ENCODE data around the gene TFAP2A.

The TFAP2A gene

DNA sequence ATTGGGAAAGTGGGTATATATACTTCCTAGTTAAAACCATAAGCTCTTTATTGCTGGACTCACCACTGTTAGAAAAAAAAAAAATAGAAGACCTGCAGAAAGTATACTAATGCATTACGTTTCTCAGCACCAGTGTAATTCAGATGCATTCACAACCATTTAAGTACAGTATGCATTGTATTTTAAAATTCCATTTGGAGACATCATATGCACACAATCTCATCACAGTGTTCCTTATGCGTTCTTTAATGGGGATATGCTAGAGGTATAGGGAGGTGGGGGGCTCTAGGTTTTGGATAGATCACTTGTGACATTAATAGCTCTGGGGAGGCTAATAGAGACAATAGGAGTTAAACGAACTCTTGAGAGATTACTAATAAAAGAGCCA is 9.4 kb downstream of the TFAP2A start:
- Histone ChIP-seq H3K36me3 (ENCODE audit: control insufficient read depth in 2 of 2, insufficient read depth in 1 of 2, low read length in 2 of 2) (peaks cover 10 to 71% of the 10 kb centered on the region in 2 experiments; a peak in 2 of 3 replicates), H3K4me3 (ENCODE audit: low read depth, low read length) (peak overlapping the region; percentile 60), H3K9me3 (ENCODE audit: control insufficient read depth, insufficient read depth, low read depth, low read length) (no peaks in the 10 kb centered on the region), H3K4me1 (ENCODE audit: control insufficient read depth, insufficient read depth, low read length) (peaks cover 38% of the 10 kb centered on the region), H3K27ac (ENCODE audit: extremely low read depth, low read depth, low read length) (peak overlapping the region; percentile 91)
- POLR2A ChIA-PET: interaction anchor here (0.8 to 4.2 kb wide), 7 partner anchors 9 to 372 kb away, joined by 3 to 97 read pairs (median 5); partner anchors contain the start of gene TFAP2A
- TF ChIP-seq MYNN (tag by site-specific recombination; IDR thresholded peaks at IDR 0.05; ENCODE audit: borderline replicate concordance): no peak
- TF ChIP-seq, protein P1, sequence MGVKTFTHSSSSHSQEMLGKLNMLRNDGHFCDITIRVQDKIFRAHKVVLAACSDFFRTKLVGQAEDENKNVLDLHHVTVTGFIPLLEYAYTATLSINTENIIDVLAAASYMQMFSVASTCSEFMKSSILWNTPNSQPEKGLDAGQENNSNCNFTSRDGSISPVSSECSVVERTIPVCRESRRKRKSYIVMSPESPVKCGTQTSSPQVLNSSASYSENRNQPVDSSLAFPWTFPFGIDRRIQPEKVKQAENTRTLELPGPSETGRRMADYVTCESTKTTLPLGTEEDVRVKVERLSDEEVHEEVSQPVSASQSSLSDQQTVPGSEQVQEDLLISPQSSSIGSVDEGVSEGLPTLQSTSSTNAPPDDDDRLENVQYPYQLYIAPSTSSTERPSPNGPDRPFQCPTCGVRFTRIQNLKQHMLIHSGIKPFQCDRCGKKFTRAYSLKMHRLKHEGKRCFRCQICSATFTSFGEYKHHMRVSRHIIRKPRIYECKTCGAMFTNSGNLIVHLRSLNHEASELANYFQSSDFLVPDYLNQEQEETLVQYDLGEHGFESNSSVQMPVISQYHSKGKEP (tag by site-specific recombination; IDR thresholded peaks at IDR 0.05): peak; percentile 29; the same call in 1 of the 2 replicates
- TF ChIP-seq ZNF354C (tag by site-specific recombination; IDR thresholded peaks at IDR 0.05; ENCODE audit: borderline replicate concordance, low read depth): no peak
- no peak for TF ChIP-seq ZNF670 (tag by site-specific recombination; IDR thresholded peaks at IDR 0.05; ENCODE audit: low read depth)
- no peak for TF ChIP-seq ZNF548 (tag by site-specific recombination; IDR thresholded peaks at IDR 0.05)
- no peak for TF ChIP-seq ZNF600 (tag by site-specific recombination; IDR thresholded peaks at IDR 0.05)
- TF ChIP-seq ZNF596 (tag by site-specific recombination; IDR thresholded peaks at IDR 0.05): no peak
- TF ChIP-seq, protein P2, sequence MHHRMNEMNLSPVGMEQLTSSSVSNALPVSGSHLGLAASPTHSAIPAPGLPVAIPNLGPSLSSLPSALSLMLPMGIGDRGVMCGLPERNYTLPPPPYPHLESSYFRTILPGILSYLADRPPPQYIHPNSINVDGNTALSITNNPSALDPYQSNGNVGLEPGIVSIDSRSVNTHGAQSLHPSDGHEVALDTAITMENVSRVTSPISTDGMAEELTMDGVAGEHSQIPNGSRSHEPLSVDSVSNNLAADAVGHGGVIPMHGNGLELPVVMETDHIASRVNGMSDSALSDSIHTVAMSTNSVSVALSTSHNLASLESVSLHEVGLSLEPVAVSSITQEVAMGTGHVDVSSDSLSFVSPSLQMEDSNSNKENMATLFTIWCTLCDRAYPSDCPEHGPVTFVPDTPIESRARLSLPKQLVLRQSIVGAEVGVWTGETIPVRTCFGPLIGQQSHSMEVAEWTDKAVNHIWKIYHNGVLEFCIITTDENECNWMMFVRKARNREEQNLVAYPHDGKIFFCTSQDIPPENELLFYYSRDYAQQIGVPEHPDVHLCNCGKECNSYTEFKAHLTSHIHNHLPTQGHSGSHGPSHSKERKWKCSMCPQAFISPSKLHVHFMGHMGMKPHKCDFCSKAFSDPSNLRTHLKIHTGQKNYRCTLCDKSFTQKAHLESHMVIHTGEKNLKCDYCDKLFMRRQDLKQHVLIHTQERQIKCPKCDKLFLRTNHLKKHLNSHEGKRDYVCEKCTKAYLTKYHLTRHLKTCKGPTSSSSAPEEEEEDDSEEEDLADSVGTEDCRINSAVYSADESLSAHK (tag by site-specific recombination; IDR thresholded peaks at IDR 0.05): no peak
- TF ChIP-seq ZNF335 (tag by site-specific recombination; conservative IDR thresholded peaks at IDR 0.05): no peak
- no peak for TF ChIP-seq ZNF610 (tag by site-specific recombination; IDR thresholded peaks at IDR 0.05; ENCODE audit: borderline replicate concordance)
- no peak for TF ChIP-seq ZBTB21 (tag by site-specific recombination; IDR thresholded peaks at IDR 0.05)
- no peak for TF ChIP-seq ZNF24 (tag by site-specific recombination; IDR thresholded peaks at IDR 0.05)
- TF ChIP-seq FEZF1 (tag by site-specific recombination; IDR thresholded peaks at IDR 0.05): 0 out of 2 replicates have a peak, but pooled peaks have one; percentile 49
- CTCF ChIA-PET: interaction anchor here (0.6 to 2.9 kb wide), 3 partner anchors 24 to 436 kb away, joined by 3 to 13 read pairs (median 9); no protein-coding TSS in a partner anchor

DNA sequence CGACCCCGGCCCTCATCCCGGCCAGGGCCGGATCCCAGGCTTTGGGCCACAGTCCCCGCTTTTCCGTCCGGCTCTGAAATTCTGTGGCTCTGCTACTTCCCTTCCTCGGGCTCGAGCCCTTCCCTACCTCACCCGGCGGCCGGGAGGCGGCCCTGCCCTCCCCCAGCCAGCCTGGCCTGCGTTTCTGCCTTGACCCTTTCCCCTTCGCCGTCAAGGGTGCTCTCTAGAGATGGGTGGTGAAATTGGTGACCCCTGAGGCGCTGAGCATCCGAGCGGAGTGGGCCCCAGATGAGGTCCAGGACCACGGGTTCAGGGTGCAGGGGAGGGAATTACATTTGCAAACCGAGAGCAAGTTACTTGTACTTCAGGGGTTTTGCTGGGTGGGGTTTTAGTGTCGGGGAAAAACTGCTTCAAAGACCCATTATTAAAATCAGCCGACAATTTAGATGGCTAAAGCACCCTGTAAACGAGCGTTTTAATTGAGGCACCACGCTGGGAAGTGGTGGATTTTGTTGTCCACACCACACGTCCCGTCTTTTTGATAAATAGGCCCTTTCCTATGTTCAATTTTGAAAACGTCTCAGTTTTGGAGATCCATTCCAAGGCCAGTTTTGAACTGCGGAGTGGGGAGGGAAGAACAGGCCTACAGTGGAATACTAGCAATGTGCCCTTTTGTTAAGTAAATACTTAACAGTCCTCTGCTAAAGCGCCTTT is 9.9 kb downstream of the TFAP2A start:
- ChIA-PET CTCF (interaction anchor here (2.7 to 2.9 kb wide), 2 partner anchors 24 to 374 kb away, joined by 9 to 13 read pairs; no protein-coding TSS in a partner anchor), POLR2A (interaction anchor here (1.0 to 4.2 kb wide), 8 partner anchors 9 to 372 kb away, joined by 3 to 97 read pairs (median 6); partner anchors contain the start of gene TFAP2A)
- Histone ChIP-seq H3K4me3 (ENCODE audit: low read depth, low read length) (peak overlapping the region; percentile 60), H3K27ac (ENCODE audit: extremely low read depth, low read depth, low read length) (peak overlapping the region; percentile 91), H3K36me3 (ENCODE audit: control insufficient read depth in 2 of 2, insufficient read depth in 1 of 2, low read length in 2 of 2) (peaks cover 15 to 76% of the 10 kb centered on the region in 2 experiments), H3K9me3 (ENCODE audit: control insufficient read depth, insufficient read depth, low read depth, low read length) (no peaks in the 10 kb centered on the region), H3K4me1 (ENCODE audit: control insufficient read depth, insufficient read depth, low read length) (peaks cover 38% of the 10 kb centered on the region)
- peak; percentile 62 for TF ChIP-seq IKZF3 (tag by site-specific recombination; IDR thresholded peaks at IDR 0.05)
- peak; percentile 80 for TF ChIP-seq FEZF1 (tag by site-specific recombination; IDR thresholded peaks at IDR 0.05)
- TF ChIP-seq, protein P3, sequence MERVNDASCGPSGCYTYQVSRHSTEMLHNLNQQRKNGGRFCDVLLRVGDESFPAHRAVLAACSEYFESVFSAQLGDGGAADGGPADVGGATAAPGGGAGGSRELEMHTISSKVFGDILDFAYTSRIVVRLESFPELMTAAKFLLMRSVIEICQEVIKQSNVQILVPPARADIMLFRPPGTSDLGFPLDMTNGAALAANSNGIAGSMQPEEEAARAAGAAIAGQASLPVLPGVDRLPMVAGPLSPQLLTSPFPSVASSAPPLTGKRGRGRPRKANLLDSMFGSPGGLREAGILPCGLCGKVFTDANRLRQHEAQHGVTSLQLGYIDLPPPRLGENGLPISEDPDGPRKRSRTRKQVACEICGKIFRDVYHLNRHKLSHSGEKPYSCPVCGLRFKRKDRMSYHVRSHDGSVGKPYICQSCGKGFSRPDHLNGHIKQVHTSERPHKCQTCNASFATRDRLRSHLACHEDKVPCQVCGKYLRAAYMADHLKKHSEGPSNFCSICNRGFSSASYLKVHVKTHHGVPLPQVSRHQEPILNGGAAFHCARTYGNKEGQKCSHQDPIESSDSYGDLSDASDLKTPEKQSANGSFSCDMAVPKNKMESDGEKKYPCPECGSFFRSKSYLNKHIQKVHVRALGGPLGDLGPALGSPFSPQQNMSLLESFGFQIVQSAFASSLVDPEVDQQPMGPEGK (tag by site-specific recombination; IDR thresholded peaks at IDR 0.05): 0 out of 2 replicates have a peak, but pooled peaks have one; percentile 36
- TF ChIP-seq ZBTB8A (tag by site-specific recombination; IDR thresholded peaks at IDR 0.05): 0 out of 2 replicates have a peak, but pooled peaks have one; percentile 2
- TF ChIP-seq ZNF24 (tag by site-specific recombination; IDR thresholded peaks at IDR 0.05): peak; percentile 70; the same call in 1 of the 2 replicates
- no peak; the same call in 1 of the 2 replicates for TF ChIP-seq ZSCAN30 (tag by site-specific recombination; IDR thresholded peaks at IDR 0.05)
- no peak for TF ChIP-seq ZNF623 (tag by site-specific recombination; IDR thresholded peaks at IDR 0.05)
- peak; percentile 61; the same call in 1 of the 2 replicates for TF ChIP-seq ZBTB48 (tag by site-specific recombination; IDR thresholded peaks at IDR 0.05)
- 0 out of 2 replicates have a peak, but pooled peaks have one; percentile 10 for TF ChIP-seq ZNF341 (tag by site-specific recombination; IDR thresholded peaks at IDR 0.05; ENCODE audit: low read depth)
- TF ChIP-seq ZNF335 (tag by site-specific recombination; conservative IDR thresholded peaks at IDR 0.05): peak; percentile 75
- TF ChIP-seq ZFP41 (tag by site-specific recombination; IDR thresholded peaks at IDR 0.05; ENCODE audit: borderline replicate concordance): no peak
- TF ChIP-seq, protein P4, sequence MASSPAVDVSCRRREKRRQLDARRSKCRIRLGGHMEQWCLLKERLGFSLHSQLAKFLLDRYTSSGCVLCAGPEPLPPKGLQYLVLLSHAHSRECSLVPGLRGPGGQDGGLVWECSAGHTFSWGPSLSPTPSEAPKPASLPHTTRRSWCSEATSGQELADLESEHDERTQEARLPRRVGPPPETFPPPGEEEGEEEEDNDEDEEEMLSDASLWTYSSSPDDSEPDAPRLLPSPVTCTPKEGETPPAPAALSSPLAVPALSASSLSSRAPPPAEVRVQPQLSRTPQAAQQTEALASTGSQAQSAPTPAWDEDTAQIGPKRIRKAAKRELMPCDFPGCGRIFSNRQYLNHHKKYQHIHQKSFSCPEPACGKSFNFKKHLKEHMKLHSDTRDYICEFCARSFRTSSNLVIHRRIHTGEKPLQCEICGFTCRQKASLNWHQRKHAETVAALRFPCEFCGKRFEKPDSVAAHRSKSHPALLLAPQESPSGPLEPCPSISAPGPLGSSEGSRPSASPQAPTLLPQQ (tag by site-specific recombination; IDR thresholded peaks at IDR 0.05): peak; percentile 65; the same call in 1 of the 2 replicates
- TF ChIP-seq, protein P5, sequence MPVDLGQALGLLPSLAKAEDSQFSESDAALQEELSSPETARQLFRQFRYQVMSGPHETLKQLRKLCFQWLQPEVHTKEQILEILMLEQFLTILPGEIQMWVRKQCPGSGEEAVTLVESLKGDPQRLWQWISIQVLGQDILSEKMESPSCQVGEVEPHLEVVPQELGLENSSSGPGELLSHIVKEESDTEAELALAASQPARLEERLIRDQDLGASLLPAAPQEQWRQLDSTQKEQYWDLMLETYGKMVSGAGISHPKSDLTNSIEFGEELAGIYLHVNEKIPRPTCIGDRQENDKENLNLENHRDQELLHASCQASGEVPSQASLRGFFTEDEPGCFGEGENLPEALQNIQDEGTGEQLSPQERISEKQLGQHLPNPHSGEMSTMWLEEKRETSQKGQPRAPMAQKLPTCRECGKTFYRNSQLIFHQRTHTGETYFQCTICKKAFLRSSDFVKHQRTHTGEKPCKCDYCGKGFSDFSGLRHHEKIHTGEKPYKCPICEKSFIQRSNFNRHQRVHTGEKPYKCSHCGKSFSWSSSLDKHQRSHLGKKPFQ (tag by site-specific recombination; IDR thresholded peaks at IDR 0.05): 0 out of 2 replicates have a peak, but pooled peaks have one; percentile 1
- peak; percentile 91 for TF ChIP-seq ZNF600 (tag by site-specific recombination; IDR thresholded peaks at IDR 0.05)

Measured in HEK293 (cell line).